GM12865 (cell line): ENCODE results near the gene AOPEP.
"Not testable (repeated sequence)": the region's sequence is repeated elsewhere in the genome, so short reads cannot be mapped to it uniquely, and the experiment has no call there.

Experiments used
- DNase-seq: peaks from one replicate; pipeline ENCODE4 v3.0.0; 2010; ENCODE audit warnings: low read depth
- H3K4me3 ChIP-seq: 2 replicates; pipeline ENCODE4 v1.5.1; 2011; ENCODE audit warnings: mild to moderate bottlenecking, low read depth, low read length, control low read depth
- TF ChIP-seq, protein P1 (sequence below): IDR thresholded peaks from 2 replicates; pipeline ENCODE4 v1.5.1; 2011; ENCODE audit warnings: low read length, control low read depth, low read depth, inconsistent platforms; ENCODE audit not compliant: insufficient read depth; ENCODE audit errors: missing control alignments

The AOPEP gene

DNA sequence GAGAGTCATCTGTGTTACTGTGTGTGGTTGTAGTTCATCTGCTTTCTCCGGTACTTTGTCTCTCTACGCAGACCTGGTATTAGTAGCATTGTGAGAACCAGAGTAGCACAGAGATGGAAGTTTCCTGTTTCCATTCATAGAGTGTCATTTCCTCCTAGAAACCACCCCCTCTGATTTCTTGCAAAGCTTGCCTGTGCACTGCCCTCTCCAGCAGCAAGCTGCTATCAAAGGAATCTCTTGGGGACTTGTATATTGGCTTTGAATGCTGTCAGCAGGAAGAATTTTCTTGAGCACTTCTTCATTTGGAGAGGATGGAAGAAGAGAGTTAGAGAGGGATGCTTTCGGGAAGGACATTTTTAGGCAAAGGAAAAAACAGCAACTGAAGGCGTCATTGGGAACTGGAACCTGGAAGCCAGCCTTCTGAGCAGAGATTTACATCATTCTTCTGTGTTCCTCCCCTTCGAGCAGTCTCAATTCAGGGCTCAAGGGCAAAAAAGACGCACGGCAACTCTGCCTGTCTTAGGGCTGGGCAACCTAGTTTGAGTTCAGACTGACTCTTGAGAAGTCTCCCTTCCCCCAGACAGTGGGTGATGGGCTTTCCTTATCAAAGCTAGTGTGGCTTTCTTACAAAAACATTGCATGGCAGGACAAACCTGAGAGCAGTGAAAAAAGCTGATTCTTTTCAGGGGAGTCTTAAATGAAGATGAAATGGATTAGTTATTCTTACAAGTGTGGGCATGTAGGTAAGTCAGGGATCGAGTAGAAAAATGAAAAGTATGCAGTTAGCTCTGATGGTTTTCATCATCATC lies 226.3 kb downstream of the AOPEP start:
- no peak overlapping the region for H3K4me3 ChIP-seq
- TF ChIP-seq, protein P1, sequence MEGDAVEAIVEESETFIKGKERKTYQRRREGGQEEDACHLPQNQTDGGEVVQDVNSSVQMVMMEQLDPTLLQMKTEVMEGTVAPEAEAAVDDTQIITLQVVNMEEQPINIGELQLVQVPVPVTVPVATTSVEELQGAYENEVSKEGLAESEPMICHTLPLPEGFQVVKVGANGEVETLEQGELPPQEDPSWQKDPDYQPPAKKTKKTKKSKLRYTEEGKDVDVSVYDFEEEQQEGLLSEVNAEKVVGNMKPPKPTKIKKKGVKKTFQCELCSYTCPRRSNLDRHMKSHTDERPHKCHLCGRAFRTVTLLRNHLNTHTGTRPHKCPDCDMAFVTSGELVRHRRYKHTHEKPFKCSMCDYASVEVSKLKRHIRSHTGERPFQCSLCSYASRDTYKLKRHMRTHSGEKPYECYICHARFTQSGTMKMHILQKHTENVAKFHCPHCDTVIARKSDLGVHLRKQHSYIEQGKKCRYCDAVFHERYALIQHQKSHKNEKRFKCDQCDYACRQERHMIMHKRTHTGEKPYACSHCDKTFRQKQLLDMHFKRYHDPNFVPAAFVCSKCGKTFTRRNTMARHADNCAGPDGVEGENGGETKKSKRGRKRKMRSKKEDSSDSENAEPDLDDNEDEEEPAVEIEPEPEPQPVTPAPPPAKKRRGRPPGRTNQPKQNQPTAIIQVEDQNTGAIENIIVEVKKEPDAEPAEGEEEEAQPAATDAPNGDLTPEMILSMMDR = no peak
- peak; percentile 52 for DNase-seq

DNA sequence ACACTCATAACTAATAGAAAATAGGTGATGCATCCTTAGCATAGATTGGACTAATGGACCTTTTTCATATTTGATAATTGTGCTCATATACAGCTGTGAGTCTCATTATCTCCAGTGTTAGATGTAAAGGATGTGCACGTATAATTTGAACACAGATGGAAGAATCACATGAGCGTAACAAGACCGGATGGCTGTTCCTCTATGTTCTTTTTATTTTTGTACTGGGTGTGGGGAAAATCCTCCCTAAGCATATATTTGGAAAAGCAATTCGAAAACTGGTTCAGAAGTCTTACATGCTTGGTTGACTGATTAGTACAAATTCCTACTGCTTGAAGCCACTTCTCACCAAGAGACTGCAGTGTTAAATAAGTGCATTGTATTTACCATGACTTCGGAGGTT lies 230.2 kb downstream of the AOPEP start:
- DNase-seq = no peak
- TF ChIP-seq, protein P1 = no peak
- H3K4me3 ChIP-seq = no peak overlapping the region

DNA sequence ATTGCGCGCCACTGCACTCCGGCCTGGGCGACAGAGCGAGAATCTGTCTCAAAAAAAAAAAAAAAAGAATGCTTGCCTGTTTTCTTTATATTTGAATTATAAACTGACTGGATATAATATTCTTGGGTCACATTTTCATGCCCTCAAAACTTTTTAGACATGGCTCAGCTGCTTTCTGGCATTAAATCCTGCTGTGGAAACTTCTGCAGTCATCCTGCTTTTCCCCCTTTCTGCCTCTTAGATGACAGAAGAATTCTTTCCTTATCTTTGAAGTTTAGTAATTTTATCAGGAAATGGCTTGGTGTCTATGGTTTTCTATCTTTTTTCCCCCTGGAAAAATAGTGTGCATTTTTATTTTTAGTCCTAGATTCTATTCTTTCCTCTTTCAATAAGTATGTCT lies 234.5 kb downstream of the AOPEP start:
- DNase-seq = no peak
- no peak overlapping the region for H3K4me3 ChIP-seq
- TF ChIP-seq, protein P1 = no peak

DNA sequence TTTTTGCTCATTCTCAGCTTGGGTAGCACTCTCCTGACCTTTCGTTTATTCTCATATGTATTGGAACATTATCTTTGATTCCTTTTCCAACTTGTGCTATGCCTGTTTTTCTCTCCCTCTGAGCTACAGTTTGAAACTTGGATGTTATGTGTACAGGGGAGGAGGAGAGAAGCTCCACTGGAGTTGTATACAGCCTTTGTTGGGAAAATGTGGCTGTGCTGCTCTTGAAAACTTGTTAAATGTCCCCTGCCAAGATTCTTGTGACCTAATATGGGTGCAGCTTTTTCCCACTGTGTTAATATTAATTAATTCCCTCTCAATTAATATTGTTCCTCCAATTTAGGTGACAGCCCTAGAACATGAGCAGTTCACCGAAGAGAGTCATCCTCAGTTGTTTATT lies 235.4 kb downstream of the AOPEP start:
- TF ChIP-seq, protein P1 = no peak
- no peak for DNase-seq
- no peak overlapping the region for H3K4me3 ChIP-seq

DNA sequence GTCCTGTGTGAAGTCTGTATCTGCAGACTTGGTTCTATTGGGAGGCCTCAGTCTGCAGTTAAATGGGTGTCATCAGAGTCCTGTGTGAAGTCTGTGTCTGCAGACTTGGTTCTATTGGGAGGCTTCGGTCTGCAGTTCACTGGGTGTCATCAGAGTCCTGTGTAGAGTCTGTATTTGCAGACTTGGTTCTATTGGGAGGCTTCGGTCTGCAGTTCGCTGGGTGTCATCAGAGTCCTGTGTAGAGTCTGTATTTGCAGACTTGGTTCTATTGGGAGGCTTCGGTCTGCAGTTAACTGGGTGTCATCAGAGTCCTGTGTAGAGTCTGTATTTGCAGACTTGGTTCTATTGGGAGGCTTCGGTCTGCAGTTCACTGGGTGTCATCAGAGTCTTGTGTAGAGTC lies 239.1 kb downstream of the AOPEP start:
- not testable (repeated sequence) for H3K4me3 ChIP-seq, DNase-seq

DNA sequence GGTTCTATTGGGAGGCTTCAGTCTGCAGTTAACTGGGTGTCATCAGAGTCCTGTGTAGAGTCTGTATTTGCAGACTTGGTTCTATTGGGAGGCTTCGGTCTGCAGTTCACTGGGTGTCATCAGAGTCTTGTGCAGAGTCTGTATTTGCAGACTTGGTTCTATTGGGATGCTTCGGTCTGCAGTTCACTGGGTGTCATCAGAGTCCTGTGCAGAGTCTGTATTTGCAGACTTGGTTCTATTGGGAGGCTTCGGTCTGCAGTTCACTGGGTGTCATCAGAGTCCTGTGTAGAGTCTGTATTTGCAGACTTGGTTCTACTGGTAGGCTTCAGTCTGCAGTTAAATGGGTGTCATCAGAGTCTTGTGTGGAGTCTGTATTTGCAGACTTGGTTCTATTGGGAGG lies 239.5 kb downstream of the AOPEP start:
- DNase-seq, H3K4me3 ChIP-seq: not testable (repeated sequence)

DNA sequence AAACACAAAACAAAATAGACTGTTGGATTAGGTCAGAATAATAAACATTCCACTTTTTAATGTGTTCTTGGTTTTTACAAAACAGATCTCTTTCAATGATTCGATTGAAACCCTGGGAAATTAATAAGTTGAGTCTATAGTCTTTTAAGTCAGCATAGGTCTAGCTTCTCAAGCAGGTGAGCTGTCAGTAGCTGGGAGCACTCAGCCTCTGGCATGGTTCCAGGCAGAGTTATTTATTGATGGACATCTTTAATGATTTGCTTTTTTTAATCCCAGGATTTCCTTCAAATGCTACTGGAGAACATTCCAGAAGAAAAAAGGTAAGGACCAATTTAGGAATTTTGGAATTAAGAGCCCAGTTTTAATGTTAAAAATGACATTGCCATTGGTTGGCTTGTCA lies 241.0 kb downstream of the AOPEP start:
- no peak overlapping the region for H3K4me3 ChIP-seq
- no peak for DNase-seq
- TF ChIP-seq, protein P1 = no peak

DNA sequence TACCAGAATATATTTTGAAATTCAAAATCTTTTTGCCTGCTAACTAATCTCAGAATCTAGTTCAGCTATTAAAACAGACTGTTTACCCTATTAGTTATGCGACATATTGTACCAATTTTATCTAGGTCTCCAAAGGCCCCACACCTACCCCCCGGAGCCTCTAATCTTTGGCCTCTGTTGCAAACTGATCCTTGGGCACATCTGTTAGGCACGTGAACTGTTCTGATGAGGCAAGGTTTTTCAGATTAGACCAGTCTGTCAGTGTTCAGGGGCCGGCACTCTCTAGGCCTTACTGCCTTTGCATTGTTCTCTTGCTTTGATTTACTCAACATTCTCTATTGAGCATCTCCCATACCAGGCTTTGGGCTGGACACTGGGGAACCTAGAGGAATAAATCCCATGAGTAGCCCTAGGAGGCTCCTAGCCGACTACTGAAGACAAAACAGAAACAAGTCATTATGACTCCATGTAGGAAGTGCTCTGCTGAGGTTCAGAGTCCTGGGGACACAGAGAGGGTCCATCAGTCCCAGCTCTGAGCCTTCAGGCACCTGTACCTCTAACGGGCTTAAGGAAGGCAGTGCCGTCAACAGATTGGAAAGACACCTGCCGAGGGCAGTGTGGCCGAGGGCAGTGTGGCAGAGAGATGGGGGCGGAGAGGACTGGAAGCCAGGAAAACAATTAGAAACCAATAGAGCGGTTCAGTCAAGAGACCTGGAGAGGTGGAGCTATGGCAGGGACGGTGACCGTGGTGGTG lies 245.1 kb downstream of the AOPEP start:
- TF ChIP-seq, protein P1 = no peak
- no peak for DNase-seq
- H3K4me3 ChIP-seq = no peak overlapping the region
